ENCODE measurements around the gene PTCHD1. TPM values are rescaled to one million over a fixed set of nuclear protein-coding genes. Genes with fewer than 3 reads are reported as not detected.

Gene PTCHD1
- total and polyA plus RNA-seq, 2 donors (not counting 1 experiment from before 2014, with no cell fraction given), result under 0.01 TPM; not detected in 1

GRCh38 chrX:23344904-23345271, 10.2 kb downstream of the PTCHD1 start:
- H3K9me3 ChIP-seq (ENCODE audit: control insufficient read depth, insufficient read depth, low read depth, low read length), result no peaks in the 10 kb centered on the region
- no peak overlapping the region for H2AFZ ChIP-seq (ENCODE audit: low read length)
- no peaks in the 10 kb centered on the region for H3K36me3 ChIP-seq (ENCODE audit: control insufficient read depth, insufficient read depth, low read length)
- H3K4me2 ChIP-seq (ENCODE audit: extremely low read depth, insufficient read depth, low read length), result no peak overlapping the region
- H3K27me3 ChIP-seq (ENCODE audit: control insufficient read depth, insufficient read depth, low read length), result no peaks in the 10 kb centered on the region
- H3K9ac ChIP-seq (ENCODE audit: insufficient read depth, low read length), result no peak overlapping the region
- no peaks in the 10 kb centered on the region for H3K4me1 ChIP-seq (ENCODE audit: control insufficient read depth, extremely low read depth, insufficient read depth, low read length)
- no peaks in the 10 kb centered on the region for H4K20me1 ChIP-seq (ENCODE audit: control insufficient read depth, extremely low read depth, insufficient read depth, low read length)
- TF ChIP-seq CTCF (conservative IDR thresholded peaks at IDR 0.05 in 1 of 2, IDR thresholded peaks at IDR 0.05 in 1 of 2; ENCODE audit: low read depth in 1 of 2, low read length in 2 of 2) (no peak), EZH2 (IDR thresholded peaks at IDR 0.05; ENCODE audit: low read length, missing control alignments) (no peak)
- H3K79me2 ChIP-seq (ENCODE audit: control insufficient read depth, insufficient read depth, low read length), result no peaks in the 10 kb centered on the region
- H3K27ac ChIP-seq (ENCODE audit: insufficient read depth, low read length), result no peak overlapping the region
- DNase-seq (ENCODE audit: low read depth in 2 of 2), result no peak
- H3K4me3 ChIP-seq (replicated peaks in 1 of 4; ENCODE audit: control extremely low read depth in 1 of 4, insufficient read depth in 1 of 4, low read depth in 3 of 4, low read length in 4 of 4), result no peak overlapping the region

- no peaks in the 10 kb centered on the region for H4K20me1 ChIP-seq (ENCODE audit: control insufficient read depth, extremely low read depth, insufficient read depth, low read length)
- H2AFZ ChIP-seq (ENCODE audit: low read length), result no peak overlapping the region
- TF ChIP-seq CTCF (conservative IDR thresholded peaks at IDR 0.05 in 1 of 2, IDR thresholded peaks at IDR 0.05 in 1 of 2; ENCODE audit: low read depth in 1 of 2, low read length in 2 of 2) (no peak), EZH2 (IDR thresholded peaks at IDR 0.05; ENCODE audit: low read length, missing control alignments) (no peak)
- H3K27ac ChIP-seq (ENCODE audit: insufficient read depth, low read length), result no peak overlapping the region
- H3K27me3 ChIP-seq (ENCODE audit: control insufficient read depth, insufficient read depth, low read length), result no peaks in the 10 kb centered on the region
- no peaks in the 10 kb centered on the region for H3K79me2 ChIP-seq (ENCODE audit: control insufficient read depth, insufficient read depth, low read length)
- no peaks in the 10 kb centered on the region for H3K36me3 ChIP-seq (ENCODE audit: control insufficient read depth, insufficient read depth, low read length)
- no peak for DNase-seq (ENCODE audit: low read depth in 2 of 2)
- no peaks in the 10 kb centered on the region for H3K4me1 ChIP-seq (ENCODE audit: control insufficient read depth, extremely low read depth, insufficient read depth, low read length)
- H3K9ac ChIP-seq (ENCODE audit: insufficient read depth, low read length), result no peak overlapping the region
- no peak overlapping the region for H3K4me3 ChIP-seq (replicated peaks in 1 of 4; ENCODE audit: control extremely low read depth in 1 of 4, insufficient read depth in 1 of 4, low read depth in 3 of 4, low read length in 4 of 4)
- no peaks in the 10 kb centered on the region for H3K9me3 ChIP-seq (ENCODE audit: control insufficient read depth, insufficient read depth, low read depth, low read length)
- H3K4me2 ChIP-seq (ENCODE audit: extremely low read depth, insufficient read depth, low read length), result no peak overlapping the region
These were observed 21.5 kb downstream of the PTCHD1 start for GRCh38 chrX:23356189-23356588.

DNA sequence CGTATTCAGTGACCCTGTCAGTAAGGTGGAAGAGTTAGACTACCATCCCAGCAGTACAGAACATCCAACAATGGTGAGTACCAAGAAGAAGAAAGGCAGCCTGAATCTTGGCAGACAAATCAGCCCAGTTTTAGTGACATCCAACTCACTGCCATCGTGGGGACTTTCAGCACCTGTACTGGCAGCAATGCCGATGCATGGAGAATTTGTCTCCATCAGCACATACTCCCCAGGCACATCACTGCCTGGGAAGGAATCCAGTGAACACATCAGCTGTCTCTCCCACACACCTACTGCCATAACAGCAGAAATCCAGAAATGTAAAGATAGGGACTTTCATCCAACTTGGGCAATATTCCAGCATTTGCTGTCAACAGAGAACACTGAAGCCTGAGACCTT, 29.8 kb downstream of the PTCHD1 start:
- H3K27me3 ChIP-seq (ENCODE audit: control insufficient read depth, insufficient read depth, low read length), result no peaks in the 10 kb centered on the region
- no peak overlapping the region for H3K27ac ChIP-seq (ENCODE audit: insufficient read depth, low read length)
- no peak overlapping the region for H3K9ac ChIP-seq (ENCODE audit: insufficient read depth, low read length)
- TF ChIP-seq EZH2 (IDR thresholded peaks at IDR 0.05; ENCODE audit: low read length, missing control alignments), result no peak
- H3K4me2 ChIP-seq (ENCODE audit: extremely low read depth, insufficient read depth, low read length), result no peak overlapping the region
- H3K79me2 ChIP-seq (ENCODE audit: control insufficient read depth, insufficient read depth, low read length), result no peaks in the 10 kb centered on the region
- H3K36me3 ChIP-seq (ENCODE audit: control insufficient read depth, insufficient read depth, low read length), result no peaks in the 10 kb centered on the region
- no peak overlapping the region for H2AFZ ChIP-seq (ENCODE audit: low read length)
- no peaks in the 10 kb centered on the region for H3K4me1 ChIP-seq (ENCODE audit: control insufficient read depth, extremely low read depth, insufficient read depth, low read length)
- no peaks in the 10 kb centered on the region for H4K20me1 ChIP-seq (ENCODE audit: control insufficient read depth, extremely low read depth, insufficient read depth, low read length)
- H3K9me3 ChIP-seq (ENCODE audit: control insufficient read depth, insufficient read depth, low read depth, low read length), result no peaks in the 10 kb centered on the region
- no peak for DNase-seq (ENCODE audit: low read depth in 2 of 2)
- no peak overlapping the region for H3K4me3 ChIP-seq (replicated peaks in 1 of 4; ENCODE audit: control extremely low read depth in 1 of 4, insufficient read depth in 1 of 4, low read depth in 3 of 4, low read length in 4 of 4)
